DOHH2 (cell line): ENCODE measurements around the gene PGA5.
"Not testable (repeated sequence)": the region's sequence is repeated elsewhere in the genome, so short reads cannot be mapped to it uniquely, and the experiment has no call there.

ENCODE experiments used
- EZH2phosphoT487 ChIP-seq: fragments of 200-600 bp; sonication (generic); IDR thresholded peaks from 2 replicates; pipeline ENCODE4 v1.6.1; 2017; ENCODE audit warnings: borderline replicate concordance, mild to moderate bottlenecking, antibody characterized with exemption, low read length, moderate library complexity, mixed read lengths
- TF ChIP-seq, protein P1 (sequence below): fragments of 200-600 bp; sonication (generic); IDR thresholded peaks from one replicate; pipeline ENCODE4 v1.5.1; 2014; ENCODE audit warnings: antibody characterized with exemption, mild to moderate bottlenecking, low read depth, low read length; ENCODE audit not compliant: poor library complexity, severe bottlenecking

- TF ChIP-seq, protein P1, sequence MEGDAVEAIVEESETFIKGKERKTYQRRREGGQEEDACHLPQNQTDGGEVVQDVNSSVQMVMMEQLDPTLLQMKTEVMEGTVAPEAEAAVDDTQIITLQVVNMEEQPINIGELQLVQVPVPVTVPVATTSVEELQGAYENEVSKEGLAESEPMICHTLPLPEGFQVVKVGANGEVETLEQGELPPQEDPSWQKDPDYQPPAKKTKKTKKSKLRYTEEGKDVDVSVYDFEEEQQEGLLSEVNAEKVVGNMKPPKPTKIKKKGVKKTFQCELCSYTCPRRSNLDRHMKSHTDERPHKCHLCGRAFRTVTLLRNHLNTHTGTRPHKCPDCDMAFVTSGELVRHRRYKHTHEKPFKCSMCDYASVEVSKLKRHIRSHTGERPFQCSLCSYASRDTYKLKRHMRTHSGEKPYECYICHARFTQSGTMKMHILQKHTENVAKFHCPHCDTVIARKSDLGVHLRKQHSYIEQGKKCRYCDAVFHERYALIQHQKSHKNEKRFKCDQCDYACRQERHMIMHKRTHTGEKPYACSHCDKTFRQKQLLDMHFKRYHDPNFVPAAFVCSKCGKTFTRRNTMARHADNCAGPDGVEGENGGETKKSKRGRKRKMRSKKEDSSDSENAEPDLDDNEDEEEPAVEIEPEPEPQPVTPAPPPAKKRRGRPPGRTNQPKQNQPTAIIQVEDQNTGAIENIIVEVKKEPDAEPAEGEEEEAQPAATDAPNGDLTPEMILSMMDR: not testable (repeated sequence)
- TF ChIP-seq EZH2phosphoT487: not testable (repeated sequence)
Measured at GRCh38 chr11:61222692-61223091, 18.3 kb upstream of the PGA5 start.
